ENCODE results near the gene ZNF77.
"Not testable (repeated sequence)": the region's sequence is repeated elsewhere in the genome, so short reads cannot be mapped to it uniquely, and the experiment has no call there.

Gene ZNF77

DNA sequence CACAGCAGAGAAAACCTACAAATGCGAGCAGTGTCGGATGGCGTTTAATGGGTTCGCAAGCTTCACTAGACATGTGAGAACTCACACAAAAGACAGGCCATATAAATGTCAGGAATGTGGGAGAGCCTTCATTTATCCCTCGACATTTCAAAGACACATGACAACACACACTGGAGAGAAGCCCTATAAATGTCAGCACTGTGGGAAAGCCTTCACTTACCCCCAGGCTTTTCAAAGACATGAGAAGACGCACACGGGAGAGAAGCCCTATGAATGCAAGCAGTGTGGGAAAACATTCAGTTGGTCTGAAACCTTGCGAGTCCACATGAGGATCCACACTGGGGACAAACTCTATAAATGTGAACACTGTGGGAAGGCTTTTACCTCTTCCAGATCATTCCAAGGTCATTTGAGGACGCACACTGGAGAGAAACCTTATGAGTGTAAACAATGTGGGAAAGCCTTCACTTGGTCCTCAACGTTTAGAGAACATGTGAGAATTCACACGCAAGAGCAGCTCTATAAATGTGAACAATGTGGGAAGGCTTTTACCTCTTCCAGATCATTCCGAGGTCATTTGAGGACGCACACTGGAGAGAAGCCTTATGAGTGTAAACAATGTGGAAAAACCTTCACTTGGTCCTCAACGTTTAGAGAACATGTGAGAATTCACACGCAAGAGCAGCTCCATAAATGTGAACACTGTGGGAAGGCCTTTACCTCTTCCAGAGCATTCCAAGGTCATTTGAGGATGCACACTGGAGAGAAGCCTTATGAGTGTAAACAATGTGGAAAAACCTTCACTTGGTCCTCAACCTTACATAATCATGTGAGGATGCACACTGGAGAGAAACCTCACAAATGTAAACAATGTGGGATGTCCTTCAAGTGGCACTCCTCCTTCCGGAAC, 27.2 kb downstream of the ZNF77 start:
- no peak for DNase-seq (ENCODE audit: low read depth in 2 of 2, low spot score in 1 of 2)

DNA sequence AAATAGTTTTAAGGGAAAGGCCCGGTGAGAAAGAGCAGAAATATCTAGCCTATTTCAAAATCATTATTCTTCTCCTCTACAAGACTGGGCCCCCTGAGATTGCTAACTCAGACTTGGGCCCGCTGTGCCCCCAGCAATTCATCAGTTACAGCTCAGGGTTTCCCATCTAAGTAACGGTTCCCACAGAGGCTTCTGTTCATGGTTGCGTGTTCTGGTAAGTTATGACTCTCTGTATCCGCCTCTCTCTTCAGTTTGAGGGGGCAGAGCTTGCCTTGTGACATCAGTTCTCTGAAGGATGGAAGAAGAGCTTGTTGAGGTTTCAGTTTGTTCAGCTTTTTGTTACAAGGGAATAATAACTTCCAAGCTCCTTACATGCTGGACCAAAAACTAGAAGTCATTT, 32.5 kb downstream of the ZNF77 start:
- no peak for DNase-seq (ENCODE audit: low read depth in 2 of 2, low spot score in 1 of 2)

DNA sequence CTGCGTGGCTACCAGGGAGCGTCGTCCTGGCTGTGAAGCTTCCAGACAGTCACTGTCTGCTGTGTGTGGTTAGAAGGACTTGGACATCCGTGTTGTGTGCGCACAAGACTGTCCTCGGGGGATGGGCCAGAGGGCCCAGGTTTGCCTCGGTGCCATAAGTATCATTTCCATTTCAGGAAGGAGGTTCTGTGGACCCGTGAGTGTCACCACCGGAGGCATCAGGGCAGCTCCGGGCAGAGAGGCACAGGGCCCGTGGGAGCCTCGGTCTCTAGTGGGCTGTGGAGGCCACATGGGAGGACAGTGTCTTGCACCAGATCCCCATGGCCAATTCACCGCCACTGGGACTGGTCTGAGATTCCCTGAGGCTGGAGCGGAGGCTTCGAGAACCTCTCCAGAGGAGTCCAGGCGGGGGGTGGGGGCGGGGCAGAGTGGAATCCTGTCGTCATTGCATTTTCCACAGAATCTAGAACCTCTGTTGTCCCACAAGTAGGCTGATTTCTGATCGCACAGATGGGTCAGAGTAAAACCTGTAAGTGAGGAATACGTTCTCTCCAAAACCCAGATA, 38.1 kb downstream of the ZNF77 start:
- no peak for DNase-seq (ENCODE audit: low read depth in 2 of 2, low spot score in 1 of 2)

DNA sequence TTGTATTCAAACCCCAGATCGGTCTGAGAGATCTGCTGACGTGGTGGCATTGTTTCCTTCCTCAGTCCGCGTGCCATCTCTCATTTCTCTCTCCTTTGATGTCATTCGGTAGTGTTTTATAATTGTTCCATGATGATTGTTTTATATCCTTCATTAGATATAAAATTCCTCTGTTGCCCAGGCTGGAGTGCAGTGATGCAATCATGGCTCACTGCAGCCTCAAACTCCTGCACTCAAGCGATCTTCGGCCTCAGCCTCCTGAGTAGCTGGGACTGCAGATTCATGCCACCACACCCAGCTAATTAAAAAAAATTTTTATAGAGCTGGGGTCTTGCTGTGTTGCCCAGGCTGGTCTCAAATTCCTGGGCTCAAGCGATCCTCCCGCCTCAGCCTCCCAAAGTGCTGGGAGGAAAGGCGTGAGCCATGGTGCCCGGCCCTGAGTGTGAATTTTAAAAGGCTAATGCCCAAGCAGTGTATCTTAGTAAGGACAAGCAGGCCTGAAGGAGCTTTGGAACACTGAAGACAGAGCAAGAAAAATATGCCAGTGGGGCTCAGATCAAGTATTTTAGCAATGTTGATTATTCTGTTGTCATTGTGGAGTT, 38.8 kb downstream of the ZNF77 start:
- no peak for DNase-seq (ENCODE audit: low read depth in 2 of 2, low spot score in 1 of 2)

GRCh38 chr19:2903326-2903725, 41.4 kb downstream of the ZNF77 start:
- not testable (repeated sequence) for DNase-seq (ENCODE audit: low read depth in 2 of 2, low spot score in 1 of 2)

DNA sequence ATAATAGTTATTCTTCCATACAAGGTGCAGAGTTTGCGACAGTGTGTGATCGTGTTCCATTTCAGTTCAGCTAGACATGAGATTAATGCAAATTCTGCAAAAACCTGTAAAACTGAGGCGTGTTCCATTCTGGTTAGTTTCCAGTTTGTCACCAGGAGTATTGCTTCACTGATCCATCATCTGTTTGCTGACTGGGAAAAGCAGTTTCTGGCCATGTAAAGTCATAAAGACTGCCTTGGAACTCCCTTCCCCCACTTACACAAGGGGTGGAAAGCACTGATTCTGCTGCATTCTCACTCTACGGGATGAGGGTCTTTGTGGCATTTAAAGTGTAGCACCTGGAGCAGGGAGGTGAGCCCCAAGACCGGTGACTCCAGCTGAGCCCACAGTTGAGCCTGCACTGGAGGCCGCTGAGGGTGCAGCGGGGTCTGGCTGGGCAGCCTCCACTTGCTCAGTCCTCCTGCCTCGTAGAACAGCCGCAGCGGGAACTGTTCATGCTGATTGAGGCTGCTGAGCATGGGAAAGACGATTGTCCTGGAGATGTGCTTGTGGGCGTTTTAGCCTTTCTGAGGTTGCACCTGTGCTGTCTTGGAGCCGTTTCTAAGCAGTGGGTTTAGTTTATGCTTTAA, 42.1 kb downstream of the ZNF77 start:
- no peak for DNase-seq (ENCODE audit: low read depth in 2 of 2, low spot score in 1 of 2)

- peak; percentile 93 to 99 for DNase-seq (ENCODE audit: low read depth in 2 of 2, low spot score in 1 of 2)
Measured at GRCh38 chr19:2900296-2901252, 44.2 kb downstream of the ZNF77 start, which contains the start of gene ZNF57. ZNF57 (plus strand) TSS chr19:2900928; CDS start chr19:2901046, 118 bp downstream.

GRCh38 chr19:2896694-2897093, 48.1 kb downstream of the ZNF77 start:
- DNase-seq (ENCODE audit: low read depth in 2 of 2, low spot score in 1 of 2) = no peak

DNA sequence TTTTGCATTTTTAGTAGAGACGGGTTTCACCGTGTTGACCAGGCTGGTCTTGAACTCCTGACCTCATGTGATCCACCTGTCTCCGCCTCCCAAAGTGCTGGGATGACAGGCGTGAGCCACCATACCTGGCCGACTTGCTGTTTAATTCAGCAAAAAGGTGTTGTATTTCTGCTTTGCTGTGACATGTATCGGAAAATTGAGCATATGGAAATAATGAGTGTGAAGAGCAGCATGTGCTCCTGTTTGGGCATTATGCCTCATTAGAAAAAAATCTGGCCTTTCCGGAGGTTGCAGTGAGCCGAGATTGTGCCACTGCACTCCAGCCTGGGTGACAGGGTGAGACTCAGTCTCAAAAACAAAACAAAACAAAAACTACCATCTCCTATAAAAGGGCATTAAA, 54.2 kb downstream of the ZNF77 start:
- DNase-seq (ENCODE audit: low read depth in 2 of 2, low spot score in 1 of 2) = not testable (repeated sequence)

DNA sequence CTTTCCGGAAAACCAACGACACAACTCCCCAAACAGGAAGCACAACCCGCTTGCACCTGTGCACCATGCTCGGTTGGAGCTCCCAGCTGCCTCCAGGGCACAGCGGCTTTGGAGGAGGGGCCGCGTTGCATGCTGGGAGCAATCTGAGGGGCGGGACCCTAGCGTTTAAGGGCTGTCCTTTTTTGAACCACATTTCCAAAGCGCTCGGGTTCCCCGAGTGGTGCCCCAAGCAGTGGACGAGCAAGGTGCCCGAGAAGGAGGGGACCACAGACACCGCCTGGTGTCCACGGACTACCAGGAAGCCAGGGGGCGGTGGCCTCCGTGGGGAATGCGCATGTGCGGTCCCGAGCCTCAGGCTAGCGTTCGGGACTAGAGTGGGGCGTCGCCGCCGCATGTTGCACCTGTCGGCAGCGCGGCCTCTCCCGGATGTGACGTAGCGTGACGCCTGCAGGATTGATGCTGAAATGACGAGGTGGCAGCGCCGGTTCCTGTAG, 56.0 kb downstream of the ZNF77 start:
- peak in 1 of 2 donors; percentile 6 for DNase-seq (ENCODE audit: low read depth in 2 of 2, low spot score in 1 of 2)

DNA sequence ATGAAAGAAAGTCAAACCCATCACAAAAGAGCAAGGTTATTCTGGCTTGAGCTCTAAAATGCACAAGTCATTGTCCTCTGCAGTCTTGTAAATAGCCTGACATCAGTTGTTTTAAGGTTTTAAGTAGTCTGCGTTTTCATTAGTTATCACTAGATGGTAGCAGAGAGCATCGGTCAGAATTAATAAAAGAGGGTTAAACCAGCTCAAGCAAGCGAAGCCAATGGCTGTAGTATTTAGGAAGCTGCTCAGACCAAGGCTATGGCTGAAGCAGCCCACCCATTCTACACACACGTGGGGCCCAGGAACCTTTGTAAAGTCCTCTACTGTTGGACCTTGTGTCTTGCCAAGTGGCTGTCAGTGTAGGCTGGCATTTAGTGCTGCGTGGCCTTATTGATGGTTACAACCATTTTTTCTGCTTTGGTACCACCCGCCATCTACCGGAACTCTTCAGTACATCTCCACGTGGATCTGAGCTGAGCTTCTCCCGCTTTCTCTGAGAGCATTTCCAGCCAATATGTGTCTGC, 57.3 kb downstream of the ZNF77 start:
- no peak for DNase-seq (ENCODE audit: low read depth in 2 of 2, low spot score in 1 of 2)

DNA sequence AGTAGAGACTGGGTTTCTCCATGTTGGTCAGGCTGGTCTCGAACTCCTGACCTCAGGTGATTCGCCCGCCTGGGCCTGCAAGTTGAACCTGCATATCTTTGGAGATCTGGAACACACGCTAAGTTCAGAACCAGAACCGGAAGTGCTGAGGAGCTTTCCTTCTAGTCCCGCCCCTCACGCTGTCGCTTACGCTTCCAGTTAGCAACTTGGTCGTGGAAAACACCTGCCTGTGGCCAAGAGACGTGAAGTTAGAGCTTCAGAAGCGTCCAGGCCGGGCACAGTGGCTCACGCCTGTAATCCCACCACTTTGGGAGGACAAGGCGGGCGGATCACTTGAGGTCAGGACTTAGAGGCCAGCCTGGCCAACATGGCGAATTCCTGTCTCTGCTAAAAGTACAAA, 59.0 kb downstream of the ZNF77 start:
- no peak for DNase-seq (ENCODE audit: low read depth in 2 of 2, low spot score in 1 of 2)

DNA sequence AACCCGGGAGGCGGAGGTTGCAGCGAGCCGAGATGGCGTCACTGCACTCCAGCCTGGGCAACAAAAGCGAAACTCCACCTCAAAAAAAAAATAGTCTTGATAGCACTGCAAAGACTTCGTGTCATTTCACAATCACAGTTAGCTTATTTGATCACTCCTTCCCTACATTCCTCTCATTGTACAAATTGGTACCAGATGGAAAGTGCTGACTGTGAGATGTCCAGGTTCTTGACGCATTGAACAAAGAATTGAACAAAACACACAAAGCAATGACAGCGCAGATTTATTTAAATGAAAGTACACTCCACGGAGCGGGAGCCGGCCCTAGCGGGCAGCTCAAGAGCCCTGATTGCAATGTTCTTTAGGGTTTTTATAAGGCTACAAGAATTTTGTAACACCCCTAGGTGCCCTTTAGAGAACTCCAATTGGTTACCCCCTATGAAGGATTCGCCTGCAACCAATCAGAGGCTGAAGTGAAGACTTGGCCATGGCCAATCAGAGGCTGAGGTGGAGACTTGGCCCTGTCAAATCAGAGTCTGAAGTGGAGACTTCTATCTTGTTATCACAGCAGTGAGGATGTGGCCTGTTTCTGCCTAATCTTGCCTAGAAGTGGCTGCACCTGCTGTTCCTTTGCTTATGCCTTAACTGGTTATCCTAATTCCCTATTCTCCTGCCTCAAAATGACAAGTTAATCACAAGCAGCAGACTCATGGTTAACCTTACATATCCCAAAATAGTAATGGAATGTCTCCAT, 60.9 kb downstream of the ZNF77 start:
- no peak for DNase-seq (ENCODE audit: low read depth in 2 of 2, low spot score in 1 of 2)
